K562 (cell line): ENCODE data around the gene CKLF. TPM values are rescaled to one million over a fixed set of nuclear protein-coding genes. Genes with fewer than 3 reads are reported as not detected.

Experiments used
- BCOR ChIP-seq: fragments of 450-650 bp; IDR thresholded peaks from 2 replicates; pipeline ENCODE4 v1.6.1; 2016
- CTBP1 ChIP-seq: fragments of 450-650 bp; IDR thresholded peaks from 2 replicates; pipeline ENCODE4 v1.6.1; 2016; ENCODE audit warnings: borderline replicate concordance
- GTF2E2 ChIP-seq: fragments of 200-800 bp; sonication (Bioruptor generic); IDR thresholded peaks from 2 replicates; pipeline ENCODE4 v1.6.1; 2016; ENCODE audit warnings: missing genetic modification characterization, missing compliant biosample characterization
- JUND ChIP-seq, 2 experiments: IDR thresholded peaks; 2 replicates in 1 of 2; 3 replicates in 1 of 2; pipeline ENCODE4 v1.6.1; 2011; ENCODE audit warnings: borderline replicate concordance in 2 of 2, low read depth in 2 of 2, low read length in 2 of 2, improper control_type of control experiment in 1 of 2, missing biosample characterization in 1 of 2, missing genetic modification characterization in 1 of 2, missing genetic modification reagents in 1 of 2
- MECOM ChIP-seq: fragments of 250-450 bp; sonication (Bioruptor Pico); IDR thresholded peaks from 2 replicates; pipeline ENCODE4 v1.8.0; 2022; ENCODE audit warnings: inconsistent platforms
- RAD21 ChIP-seq, 2 experiments: fragments of 250-450 bp in 1 of 2; fragments of 450-650 bp in 1 of 2; sonication (Bioruptor Pico) in 1 of 2; formaldehyde crosslinking in 1 of 2; IDR thresholded peaks in 1 of 2; conservative IDR thresholded peaks in 1 of 2; 2 replicates each; pipeline versions ENCODE4 v1.4.0 to v1.8.0; 2020 to 2022; ENCODE audit warnings: mild to moderate bottlenecking in 2 of 2, moderate library complexity in 1 of 2
- REST ChIP-seq, 2 experiments: fragments of 450-650 bp; formaldehyde crosslinking in 1 of 2; IDR thresholded peaks; 2 replicates each; pipeline versions ENCODE4 v1.4.0 to v1.6.1; 2014 to 2020; ENCODE audit warnings: mild to moderate bottlenecking in 2 of 2, borderline replicate concordance in 1 of 2, low read depth in 1 of 2
- SP1 ChIP-seq: sonication (generic); formaldehyde crosslinking; IDR thresholded peaks from 2 replicates; pipeline ENCODE4 v1.8.1; 2022; ENCODE audit warnings: mild to moderate bottlenecking, missing genetic modification reagents
- STAG1 ChIP-seq: sonication (generic); formaldehyde crosslinking; IDR thresholded peaks from 2 replicates; pipeline ENCODE4 v1.5.0; 2020; ENCODE audit warnings: missing genetic modification reagents, borderline replicate concordance
- ZNF384 ChIP-seq: IDR thresholded peaks from 2 replicates; pipeline ENCODE4 v1.6.1; 2012; ENCODE audit warnings: low read depth, low read length, improper control_type of control experiment
- polyA plus RNA-seq, 8 experiments: library from polyadenylated mRNA; depleted of rRNA in 4 of 8; stranded (reverse) in 5 of 8; unstranded in 3 of 8; fragments of >200 nt; fragmentation: Nextera tagmentation in 2 of 8; fragmentation: Illumina TruSeq in 1 of 8; extraction: Ambion mirVana in 2 of 8; extraction: Trizol in 1 of 8; gene quantifications; 2 replicates each; pipeline versions ENCODE4 v1.2.1 to v1.2.3, GENCODE V29; 2011 to 2014; ENCODE audit warnings: inconsistent platforms in 1 of 8, missing spikeins in 1 of 8
- total RNA-seq, 7 experiments: library from RNA; depleted of rRNA in 6 of 7; stranded (reverse); fragments of >200 nt in 6 of 7; fragmentation: Illumina TruSeq in 2 of 7; extraction: Trizol in 2 of 7; gene quantifications; 2 replicates each; pipeline versions ENCODE4 v1.2.1 to v1.2.3, GENCODE V29; 2011 to 2021; ENCODE audit warnings: low replicate concordance in 1 of 7

The CKLF gene
- total and polyA plus RNA-seq, 9 of the 15 experiments (the other 6 are each of a cell fraction or from before 2014, with no cell fraction given), result 84.8 to 322 (median 118) TPM

- 0 out of 2 replicates have a peak, but pooled peaks have one; percentile 13 for TF ChIP-seq JUND (IDR thresholded peaks at IDR 0.05; ENCODE audit: borderline replicate concordance, low read depth, low read length)
- TF ChIP-seq JUND (tag; IDR thresholded peaks at IDR 0.05; ENCODE audit: borderline replicate concordance, low read depth, low read length), result no peak
- TF ChIP-seq SP1, result 0 out of 2 replicates have a peak, but pooled peaks have one; percentile 19
- peak; percentile 97 to 98 for TF ChIP-seq RAD21 (CRISPR knock-in tag; conservative IDR thresholded peaks at IDR 0.05 in 1 of 2, IDR thresholded peaks at IDR 0.05 in 1 of 2)
- peak; percentile 90; the same call in 1 of the 2 replicates for TF ChIP-seq STAG1 (CRISPR knock-in tag)
- TF ChIP-seq GTF2E2 (tag), result no peak
- TF ChIP-seq BCOR, result no peak
- TF ChIP-seq REST (IDR thresholded peaks at IDR 0.05; ENCODE audit: borderline replicate concordance), result peak; percentile 90
- no peak for TF ChIP-seq REST (CRISPR knock-in tag; IDR thresholded peaks at IDR 0.05; ENCODE audit: low read depth)
- TF ChIP-seq CTBP1, result peak; percentile 32; the same call in 1 of the 2 replicates
- TF ChIP-seq ZNF384, result peak; percentile 59
- TF ChIP-seq MECOM (CRISPR knock-in tag), result no peak
Measured at GRCh38 chr16:66588981-66589713, 36.8 kb downstream of the CKLF start (continued).
